Measurements from ENCODE around the gene FLRT2. TPM values are rescaled to one million over a fixed set of nuclear protein-coding genes. Genes with fewer than 3 reads are reported as not detected.

The FLRT2 gene
- total and polyA plus RNA-seq, 10 of the 15 experiments (the other 5 are each of a cell fraction or from before 2014, with no cell fraction given): 0.03 to 0.13 TPM; not detected in 8

DNA sequence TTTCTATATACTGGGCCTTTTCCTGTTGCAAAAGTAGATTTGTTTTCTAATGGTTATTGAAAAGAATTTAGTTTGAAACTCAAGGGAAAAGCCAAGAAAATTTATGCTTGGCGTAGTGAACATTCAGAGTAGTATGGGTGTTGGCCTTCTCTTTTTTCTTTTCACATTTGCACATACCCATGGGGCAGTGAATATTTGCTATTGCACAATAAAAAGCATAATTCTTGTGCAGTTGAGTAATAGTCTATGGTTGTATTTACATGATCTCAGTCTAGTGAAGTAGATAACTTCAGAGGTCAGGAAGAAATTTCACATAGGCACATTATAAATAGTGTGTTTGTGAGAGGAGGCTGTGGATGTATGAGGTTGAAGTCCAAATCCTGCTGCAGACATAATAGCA is 158.1 kb downstream of the FLRT2 start:
- BruUV-seq (replicated peaks): no TSS peak
- Histone ChIP-seq H3K36me3 (ENCODE audit: control insufficient read depth in 2 of 2, insufficient read depth in 2 of 2, low read length in 1 of 2) (no peaks in the 10 kb centered on the region), H3K4me2 (ENCODE audit: control insufficient read depth, insufficient read depth) (no peak overlapping the region), H4K20me1 (ENCODE audit: control insufficient read depth, insufficient read depth) (no peaks in the 10 kb centered on the region), H3K4me1 (ENCODE audit: control insufficient read depth, insufficient read depth, low read length) (no peaks in the 10 kb centered on the region), H2AFZ (ENCODE audit: control insufficient read depth, low read depth, low read length) (no peak overlapping the region), H3K79me2 (ENCODE audit: control insufficient read depth, insufficient read depth, low read length) (no peaks in the 10 kb centered on the region), H3K27ac (ENCODE audit: control insufficient read depth, insufficient read depth) (no peak overlapping the region), H3K9ac (ENCODE audit: control insufficient read depth, insufficient read depth, low read length) (no peak overlapping the region), H3K9me3 (replicated peaks; ENCODE audit: control insufficient read depth, insufficient read depth, low read length) (no peaks in the 10 kb centered on the region), H3K4me3 (no peak overlapping the region), H3K27me3 (replicated peaks in 1 of 2; ENCODE audit: control insufficient read depth in 2 of 2, insufficient read depth in 2 of 2, low read length in 1 of 2) (no peaks in the 10 kb centered on the region)
- ChIA-PET POLR2A (no interaction called here), RAD21 (ENCODE audit: unreplicated experiment) (no interaction called here), CTCF (no interaction called here), SMC1A (ENCODE audit: uncharacterized antibody, unreplicated experiment) (no interaction called here)
- FAIRE-seq (no peak), ATAC-seq (no peak), DNase-seq (ENCODE audit: low read depth, low spot score) (no peak)
- TF ChIP-seq CREB1 (IDR thresholded peaks at IDR 0.05; ENCODE audit: low read depth): no peak
- TF ChIP-seq ZZZ3 (IDR thresholded peaks at IDR 0.05; ENCODE audit: control insufficient read depth, insufficient read length, low read depth): no peak
- TF ChIP-seq RB1 (IDR thresholded peaks at IDR 0.05; ENCODE audit: borderline replicate concordance): no peak
- no peak for TF ChIP-seq IRF5 (IDR thresholded peaks at IDR 0.05; ENCODE audit: borderline replicate concordance)
- no peak for TF ChIP-seq SMARCA5 (IDR thresholded peaks at IDR 0.05)
- no peak for TF ChIP-seq ZBTB11 (CRISPR knock-in tag; IDR thresholded peaks at IDR 0.05)
- no peak for TF ChIP-seq GATAD2B (conservative IDR thresholded peaks at IDR 0.05; ENCODE audit: low read depth)
- no peak for TF ChIP-seq SUZ12 (IDR thresholded peaks at IDR 0.05; ENCODE audit: unreplicated experiment)
- no peak for TF ChIP-seq ATF3 (IDR thresholded peaks at IDR 0.05; ENCODE audit: borderline replicate concordance, extremely low read depth, low read depth, low read length)
- no peak for TF ChIP-seq BHLHE40 (IDR thresholded peaks at IDR 0.05; ENCODE audit: borderline replicate concordance in 1 of 2, low read depth in 2 of 2, low read length in 1 of 2)
- no peak for TF ChIP-seq NFYB (IDR thresholded peaks at IDR 0.05; ENCODE audit: insufficient read depth, low read depth, low read length)
- TF ChIP-seq CHD2 (IDR thresholded peaks at IDR 0.05; ENCODE audit: borderline replicate concordance, low read depth, low read length): no peak
- TF ChIP-seq, protein P1, sequence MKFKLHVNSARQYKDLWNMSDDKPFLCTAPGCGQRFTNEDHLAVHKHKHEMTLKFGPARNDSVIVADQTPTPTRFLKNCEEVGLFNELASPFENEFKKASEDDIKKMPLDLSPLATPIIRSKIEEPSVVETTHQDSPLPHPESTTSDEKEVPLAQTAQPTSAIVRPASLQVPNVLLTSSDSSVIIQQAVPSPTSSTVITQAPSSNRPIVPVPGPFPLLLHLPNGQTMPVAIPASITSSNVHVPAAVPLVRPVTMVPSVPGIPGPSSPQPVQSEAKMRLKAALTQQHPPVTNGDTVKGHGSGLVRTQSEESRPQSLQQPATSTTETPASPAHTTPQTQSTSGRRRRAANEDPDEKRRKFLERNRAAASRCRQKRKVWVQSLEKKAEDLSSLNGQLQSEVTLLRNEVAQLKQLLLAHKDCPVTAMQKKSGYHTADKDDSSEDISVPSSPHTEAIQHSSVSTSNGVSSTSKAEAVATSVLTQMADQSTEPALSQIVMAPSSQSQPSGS (IDR thresholded peaks at IDR 0.05; ENCODE audit: low read length): no peak
- intact Hi-C loops (cut with micrococcal nuclease; ENCODE audit: unreplicated experiment): no loop called here
- in situ Hi-C loops (cut with MboI): no loop called here
- 83% methylated on average over 1 of the region's 1 CpG for WGBS (ENCODE audit: insufficient coverage, insufficient replicate concordance, low lambda C conversion rate, missing lambda C conversion rate)

Data from GM12878 (cell line).